HepG2 (cell line): ENCODE measurements around the gene SDK1. TPM values are rescaled to one million over a fixed set of nuclear protein-coding genes. Genes with fewer than 3 reads are reported as not detected.

Source experiments
- BCL3 ChIP-seq: sonication (generic); formaldehyde crosslinking; IDR thresholded peaks from 2 replicates; pipeline ENCODE4 v1.5.1; 2020; ENCODE audit warnings: mild to moderate bottlenecking, missing genetic modification reagents, moderate library complexity
- BCL6 ChIP-seq: IDR thresholded peaks from 2 replicates; pipeline ENCODE4 v1.6.1; 2016; ENCODE audit warnings: missing genetic modification reagents, missing compliant biosample characterization
- FOSL1 ChIP-seq: sonication (generic); formaldehyde crosslinking; IDR thresholded peaks from 2 replicates; pipeline ENCODE4 v1.9.0; 2021; ENCODE audit warnings: missing genetic modification reagents, borderline replicate concordance
- GPN1 ChIP-seq: sonication (generic); formaldehyde crosslinking; IDR thresholded peaks from 2 replicates; pipeline ENCODE4 v1.5.1; 2020; ENCODE audit warnings: missing genetic modification reagents, borderline replicate concordance
- IKZF5 ChIP-seq: IDR thresholded peaks from 2 replicates; pipeline ENCODE4 v1.6.1; 2018; ENCODE audit warnings: missing genetic modification reagents, mild to moderate bottlenecking, missing compliant biosample characterization
- IRF9 ChIP-seq: sonication (generic); formaldehyde crosslinking; IDR thresholded peaks from 2 replicates; pipeline ENCODE4 v1.8.0; 2022; ENCODE audit warnings: missing genetic modification reagents, mild to moderate bottlenecking, borderline replicate concordance
- KMT2A ChIP-seq: sonication (generic); formaldehyde crosslinking; IDR thresholded peaks from 2 replicates; pipeline ENCODE4 v1.4.0; 2020; ENCODE audit warnings: missing genetic modification reagents
- MBNL3 ChIP-seq: fragments of 250-450 bp; sonication (Bioruptor Pico); conservative IDR thresholded peaks from 2 replicates; pipeline ENCODE4 v1.8.0; 2022; ENCODE audit warnings: mild to moderate bottlenecking, inconsistent platforms
- MTF2 ChIP-seq: sonication (generic); formaldehyde crosslinking; IDR thresholded peaks from 2 replicates; pipeline ENCODE4 v1.5.0; 2020; ENCODE audit warnings: missing genetic modification reagents, borderline replicate concordance
- RFX5 ChIP-seq: IDR thresholded peaks from 2 replicates; pipeline ENCODE4 v1.6.1; 2011; ENCODE audit warnings: low read depth, low read length, improper control_type of control experiment
- SAP130 ChIP-seq: IDR thresholded peaks from 2 replicates; pipeline ENCODE4 v1.6.1; 2016; ENCODE audit warnings: low read depth
- SNAPC4 ChIP-seq: sonication (generic); formaldehyde crosslinking; IDR thresholded peaks from 2 replicates; pipeline ENCODE4 v1.4.0; 2020; ENCODE audit warnings: mild to moderate bottlenecking, missing genetic modification reagents
- ZMYM2 ChIP-seq: sonication (generic); formaldehyde crosslinking; IDR thresholded peaks from 2 replicates; pipeline ENCODE4 v1.8.0; 2022; ENCODE audit warnings: mild to moderate bottlenecking, missing genetic modification reagents
- ZNF232 ChIP-seq: sonication (generic); formaldehyde crosslinking; IDR thresholded peaks from 2 replicates; pipeline ENCODE4 v1.4.0; 2020; ENCODE audit warnings: missing genetic modification reagents, borderline replicate concordance
- ZNF746 ChIP-seq: sonication (generic); formaldehyde crosslinking; IDR thresholded peaks from 2 replicates; pipeline ENCODE4 v1.8.0; 2022; ENCODE audit warnings: mild to moderate bottlenecking, missing genetic modification reagents
- ZSCAN30 ChIP-seq: sonication (generic); formaldehyde crosslinking; IDR thresholded peaks from 2 replicates; pipeline ENCODE4 v1.5.0; 2020; ENCODE audit warnings: mild to moderate bottlenecking, missing genetic modification reagents
- ZSCAN9 ChIP-seq: IDR thresholded peaks from 2 replicates; pipeline ENCODE4 v1.6.1; 2016; ENCODE audit warnings: borderline replicate concordance
- polyA plus RNA-seq, 8 experiments: library from polyadenylated mRNA; depleted of rRNA in 3 of 8; stranded (reverse) in 7 of 8; unstranded in 1 of 8; fragments of >200 nt; fragmentation: Illumina TruSeq in 4 of 8; extraction: Trizol in 4 of 8; gene quantifications; 2 replicates each; pipeline versions ENCODE4 v1.2.1 to v1.2.3, GENCODE V29; 2011 to 2016; ENCODE audit warnings: low read depth in 4 of 8, missing spikeins in 1 of 8, mixed read lengths in 1 of 8; ENCODE audit not compliant: insufficient read depth in 1 of 8
- total RNA-seq, 5 experiments: library from RNA; depleted of rRNA; stranded (reverse); fragments of >200 nt; fragmentation: Illumina TruSeq; extraction: Trizol; gene quantifications; 2 replicates each; pipeline ENCODE4 v1.2.3, GENCODE V29; 2016; ENCODE audit warnings: low read depth in 1 of 5
- TF ChIP-seq, protein P1 (sequence below): sonication (generic); formaldehyde crosslinking; IDR thresholded peaks from 2 replicates; pipeline ENCODE4 v1.5.1; 2020; ENCODE audit warnings: missing genetic modification reagents, mild to moderate bottlenecking, borderline replicate concordance

The SDK1 gene
- total and polyA plus RNA-seq, 2 of the 13 experiments (the other 11 are each of a cell fraction or from before 2014, with no cell fraction given): 0.35 to 2.4 TPM

DNA sequence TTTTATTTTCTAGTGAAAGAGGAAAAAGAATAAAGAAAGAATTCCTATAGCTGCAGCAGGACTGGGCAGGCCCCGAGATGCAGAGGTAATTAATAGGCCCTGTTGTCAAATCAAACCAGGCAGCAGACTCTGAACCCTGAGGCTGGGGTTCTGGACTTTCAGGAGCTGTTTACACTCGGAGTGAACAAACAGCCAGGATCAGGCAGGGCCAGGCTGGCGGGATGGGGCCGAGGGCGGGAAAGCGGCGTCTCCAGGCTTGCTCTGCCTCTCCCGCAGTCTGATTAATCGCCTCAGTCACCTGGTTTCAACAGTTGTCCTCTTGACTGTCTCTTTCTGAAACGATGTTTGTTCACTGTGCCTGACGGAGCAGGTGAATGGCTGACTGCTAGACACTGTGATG is 705.6 kb downstream of the SDK1 start (continued):
- TF ChIP-seq KMT2A (no peak), FOSL1 (CRISPR knock-in tag) (no peak), BCL6 (CRISPR knock-in tag) (peak; percentile 48; the same call in 1 of the 2 replicates), MBNL3 (no peak), IRF9 (no peak), GPN1 (CRISPR knock-in tag) (no peak), RFX5 (no peak), MTF2 (CRISPR knock-in tag) (no peak), SNAPC4 (CRISPR knock-in tag) (no peak), ZNF746 (no peak), ZMYM2 (CRISPR knock-in tag) (no peak), BCL3 (CRISPR knock-in tag) (no peak), IKZF5 (CRISPR knock-in tag) (peak; percentile 58; the same call in 1 of the 2 replicates), ZNF232 (CRISPR knock-in tag) (no peak), SAP130 (CRISPR knock-in tag) (peak; percentile 53; the same call in 1 of the 2 replicates), ZSCAN9 (no peak), ZSCAN30 (no peak)
- TF ChIP-seq, protein P1, sequence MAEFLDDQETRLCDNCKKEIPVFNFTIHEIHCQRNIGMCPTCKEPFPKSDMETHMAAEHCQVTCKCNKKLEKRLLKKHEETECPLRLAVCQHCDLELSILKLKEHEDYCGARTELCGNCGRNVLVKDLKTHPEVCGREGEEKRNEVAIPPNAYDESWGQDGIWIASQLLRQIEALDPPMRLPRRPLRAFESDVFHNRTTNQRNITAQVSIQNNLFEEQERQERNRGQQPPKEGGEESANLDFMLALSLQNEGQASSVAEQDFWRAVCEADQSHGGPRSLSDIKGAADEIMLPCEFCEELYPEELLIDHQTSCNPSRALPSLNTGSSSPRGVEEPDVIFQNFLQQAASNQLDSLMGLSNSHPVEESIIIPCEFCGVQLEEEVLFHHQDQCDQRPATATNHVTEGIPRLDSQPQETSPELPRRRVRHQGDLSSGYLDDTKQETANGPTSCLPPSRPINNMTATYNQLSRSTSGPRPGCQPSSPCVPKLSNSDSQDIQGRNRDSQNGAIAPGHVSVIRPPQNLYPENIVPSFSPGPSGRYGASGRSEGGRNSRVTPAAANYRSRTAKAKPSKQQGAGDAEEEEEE: no peak
